GM19043 (cell line): Measurements from ENCODE around the gene FNDC8.
"Not testable (repeated sequence)": the region's sequence is repeated elsewhere in the genome, so short reads cannot be mapped to it uniquely, and the experiment has no call there.

ENCODE experiments used
- ATAC-seq: cut with Tn5 transposase; IDR thresholded peaks from one replicate; pipeline ENCODE4 v1.9.1; 2021; ENCODE audit warnings: low read depth; ENCODE audit not compliant: unreplicated experiment

FNDC8 gene

DNA sequence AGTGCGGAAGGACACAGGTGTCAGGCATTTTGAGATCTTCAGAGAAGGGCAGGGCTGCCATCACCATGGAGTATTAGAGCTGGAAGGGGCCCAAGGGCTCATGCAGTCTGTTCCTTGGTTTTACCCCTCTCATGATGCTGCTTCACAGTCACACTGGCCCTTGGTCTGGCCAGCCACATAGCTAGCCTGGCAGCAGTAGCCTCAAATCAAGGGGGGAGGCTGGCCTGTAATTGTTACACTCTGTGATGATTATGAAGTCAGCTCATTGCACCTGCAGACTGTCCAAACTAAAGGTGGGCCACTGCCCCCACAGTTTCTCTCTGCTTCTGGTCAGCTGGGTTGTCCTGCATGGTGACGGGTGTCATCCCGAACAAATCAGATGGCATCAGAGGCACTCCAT, at the start of gene FNDC8:
TSS of gene FNDC8 (plus strand) at position 301 of the 400 bp plus-strand sequence. CDS start at position 380, 79 bp downstream.
- ATAC-seq = no peak

DNA sequence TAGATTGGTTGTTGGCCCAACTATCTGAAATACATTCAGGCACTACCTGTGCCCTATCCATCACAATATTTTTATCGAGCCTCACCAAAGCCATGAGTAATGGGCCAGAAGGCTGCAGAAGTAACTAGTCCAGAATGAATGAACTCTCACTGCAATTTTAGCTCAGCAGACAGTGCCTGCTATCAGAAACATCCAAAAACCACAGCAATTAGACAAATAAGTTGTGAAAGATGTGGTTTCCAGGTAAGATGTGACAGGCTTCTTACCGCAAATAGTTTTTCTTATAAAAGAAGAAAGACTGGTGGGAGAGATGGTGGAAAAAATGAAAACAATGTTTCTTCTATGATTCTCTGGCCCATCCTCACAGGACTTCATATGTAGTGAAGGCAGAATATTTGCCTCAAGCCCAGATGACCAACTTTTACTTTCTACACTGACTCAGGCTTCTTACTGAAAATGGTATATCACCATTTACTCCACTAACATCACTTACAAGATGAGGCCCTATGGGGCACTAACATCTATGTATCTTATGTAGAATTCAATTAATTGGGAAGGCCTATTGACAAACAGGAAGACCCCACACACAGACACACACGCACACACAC, 48.1 kb upstream of the FNDC8 start:
- no peak for ATAC-seq

DNA sequence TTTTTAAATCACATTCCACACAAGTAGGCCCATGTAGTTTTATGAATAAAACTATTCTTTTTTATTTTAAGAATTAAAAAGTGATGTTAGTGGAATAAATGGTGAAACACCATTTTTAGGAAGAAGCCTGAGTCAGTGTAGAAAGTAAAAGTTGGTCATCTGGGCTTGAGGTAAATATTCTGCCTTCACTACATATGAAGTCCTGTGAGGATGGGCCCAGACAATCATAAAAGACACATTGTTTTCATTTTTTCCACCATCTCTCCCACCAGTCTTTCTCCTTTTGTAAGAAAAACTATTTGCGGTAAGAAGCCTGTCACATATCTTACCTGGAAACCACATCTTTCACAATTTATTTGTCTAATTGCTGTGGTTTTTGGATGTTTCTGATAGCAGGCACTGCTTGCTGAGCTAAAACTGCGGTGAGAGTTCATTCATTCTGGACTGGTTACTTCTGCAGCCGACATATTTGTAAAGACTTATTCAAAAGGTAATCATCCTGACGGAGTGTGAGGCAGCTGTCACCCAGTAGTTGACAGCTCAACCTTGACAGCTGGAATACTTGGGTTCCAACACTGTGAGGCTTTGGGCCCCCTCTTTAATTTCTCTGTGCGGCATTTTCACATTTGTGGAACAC, 47.3 kb upstream of the FNDC8 start:
- no peak for ATAC-seq

DNA sequence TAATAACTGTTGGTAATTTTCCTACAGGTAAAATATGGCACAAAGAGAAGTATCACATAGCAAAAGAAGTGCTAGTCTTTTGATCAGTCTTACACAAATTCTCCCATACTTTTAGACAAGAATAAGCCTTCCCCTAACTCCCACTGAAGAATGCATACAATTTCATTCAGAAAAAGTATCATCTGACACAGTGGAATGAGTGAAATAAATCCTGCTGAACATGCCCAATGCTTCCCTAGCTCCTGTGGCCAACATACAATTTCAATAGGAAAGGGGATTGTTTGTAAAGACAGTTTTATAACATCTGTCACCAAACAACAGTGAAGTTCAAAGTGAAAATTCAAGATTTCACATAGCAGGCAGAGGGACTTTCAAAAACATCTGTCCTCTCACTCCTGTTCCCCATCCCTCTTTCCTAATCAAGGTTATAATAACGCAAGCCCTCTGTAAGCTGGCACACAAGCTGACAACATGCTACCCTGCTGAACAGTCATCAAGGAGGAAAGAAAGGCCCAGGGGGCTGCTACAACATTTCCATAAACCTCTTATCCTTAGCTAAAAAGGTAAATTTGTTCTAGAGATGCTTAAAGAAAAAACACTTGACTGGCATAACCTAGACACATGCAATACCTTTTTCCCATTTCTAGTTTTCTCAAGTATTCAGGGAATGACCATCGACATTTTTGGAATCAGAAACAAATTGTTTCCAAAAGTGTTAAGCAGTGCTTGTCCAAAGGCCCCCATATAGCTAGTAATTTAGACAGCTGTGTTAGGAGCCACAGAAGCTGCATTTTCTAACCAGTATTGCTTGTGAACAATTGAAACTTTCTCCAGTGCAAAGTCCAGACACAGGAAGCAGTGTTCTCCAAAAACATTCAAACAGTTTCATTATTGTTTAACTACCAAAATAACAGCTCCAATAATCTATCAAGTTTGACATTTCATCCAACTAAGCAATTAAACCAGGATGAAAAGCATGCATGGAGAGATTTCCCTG, 46.4 kb upstream of the FNDC8 start:
- no peak for ATAC-seq

DNA sequence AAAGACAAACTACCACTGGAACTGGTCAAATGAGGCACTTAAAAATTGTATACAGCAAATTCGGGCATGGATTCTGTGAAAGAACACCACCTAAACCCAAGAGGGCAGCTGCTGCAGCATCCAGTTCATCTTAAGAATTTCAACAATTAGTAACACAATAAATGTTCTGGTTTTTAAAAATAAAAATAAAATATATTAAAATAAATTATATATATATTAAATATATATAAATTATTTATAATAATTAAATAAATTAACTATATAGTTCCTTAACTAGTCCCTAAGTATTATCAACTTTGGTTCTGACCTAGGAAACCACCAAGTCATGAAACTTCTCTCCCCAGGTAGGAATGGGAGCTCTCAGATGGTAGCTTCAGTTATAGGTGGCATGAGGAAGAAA, 44.5 kb upstream of the FNDC8 start:
- no peak for ATAC-seq

DNA sequence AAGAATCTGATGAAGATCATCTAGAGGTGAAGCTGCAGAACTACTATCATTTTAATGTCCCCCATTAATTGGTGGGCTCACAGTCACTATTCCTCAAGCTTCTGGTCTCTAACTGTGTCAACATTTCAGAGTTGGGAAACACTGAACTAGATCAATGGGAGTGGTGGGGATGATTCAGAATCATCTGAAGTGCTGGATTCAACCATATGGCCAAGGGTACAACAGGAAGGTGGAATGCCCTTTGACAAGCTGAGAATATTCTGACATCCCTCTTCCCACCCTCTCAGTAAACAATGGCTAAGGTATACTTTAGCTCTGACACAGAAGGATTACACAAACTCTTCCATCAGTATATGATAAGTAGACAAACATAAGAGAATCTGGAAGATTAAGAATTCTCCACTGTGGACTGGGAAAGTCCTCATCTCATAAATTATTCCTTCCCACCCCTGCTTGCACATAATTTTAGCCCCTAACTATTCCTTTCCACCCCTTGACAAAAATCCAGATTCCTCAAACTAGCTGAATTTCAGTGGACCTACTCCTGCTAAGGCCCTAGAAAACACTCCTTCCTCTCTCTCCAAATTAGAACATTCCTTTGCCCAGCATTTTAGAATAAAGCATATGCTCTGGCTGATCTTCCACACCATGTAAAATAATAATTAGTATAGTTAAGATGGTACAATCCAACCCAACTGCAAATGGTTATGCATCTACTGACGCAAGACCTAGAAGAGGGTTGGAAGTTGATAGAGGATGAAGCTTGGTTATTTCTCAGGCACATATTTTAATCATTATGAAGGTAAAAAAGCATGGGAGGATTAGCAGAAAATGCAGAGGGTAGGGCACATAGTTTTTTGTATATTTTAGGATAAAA, 41.6 kb upstream of the FNDC8 start:
- no peak for ATAC-seq

DNA sequence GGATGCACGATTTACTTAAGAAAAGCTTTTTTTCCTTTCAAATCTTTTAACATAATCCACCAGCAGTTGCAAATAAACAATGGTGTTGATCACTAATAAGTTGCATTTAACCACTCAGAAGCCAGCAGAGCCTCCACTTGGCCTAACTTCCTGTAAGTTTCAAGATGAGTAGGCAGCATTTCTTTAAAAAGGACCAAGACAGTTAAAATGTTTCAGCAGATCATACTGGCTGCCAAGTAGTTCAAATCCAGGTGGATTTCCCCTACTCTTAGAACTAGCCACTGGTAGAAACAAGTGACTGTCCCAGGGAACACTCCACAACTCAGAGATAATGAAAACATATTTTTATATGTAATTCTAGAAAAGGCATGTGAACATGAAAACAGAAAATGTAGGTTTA, 40.9 kb upstream of the FNDC8 start:
- ATAC-seq = no peak

DNA sequence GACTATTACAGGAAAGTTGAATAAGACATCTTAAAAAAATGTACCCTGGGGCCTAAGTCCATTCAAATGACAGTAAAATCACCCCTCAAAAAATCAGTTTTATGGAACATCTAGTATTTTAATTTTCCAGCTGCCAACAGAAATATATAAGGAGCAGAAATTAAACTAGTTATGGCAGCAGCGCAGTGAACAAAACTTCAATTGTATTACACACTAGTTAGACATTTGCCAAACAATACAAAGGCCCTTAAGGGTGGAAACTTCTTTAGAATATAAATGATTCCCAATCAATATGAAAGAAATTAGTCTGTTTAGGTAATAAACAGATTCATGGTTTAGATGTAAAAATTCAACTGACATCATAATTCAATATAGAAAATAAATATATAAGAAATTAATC, 39.8 kb upstream of the FNDC8 start:
- ATAC-seq = no peak

DNA sequence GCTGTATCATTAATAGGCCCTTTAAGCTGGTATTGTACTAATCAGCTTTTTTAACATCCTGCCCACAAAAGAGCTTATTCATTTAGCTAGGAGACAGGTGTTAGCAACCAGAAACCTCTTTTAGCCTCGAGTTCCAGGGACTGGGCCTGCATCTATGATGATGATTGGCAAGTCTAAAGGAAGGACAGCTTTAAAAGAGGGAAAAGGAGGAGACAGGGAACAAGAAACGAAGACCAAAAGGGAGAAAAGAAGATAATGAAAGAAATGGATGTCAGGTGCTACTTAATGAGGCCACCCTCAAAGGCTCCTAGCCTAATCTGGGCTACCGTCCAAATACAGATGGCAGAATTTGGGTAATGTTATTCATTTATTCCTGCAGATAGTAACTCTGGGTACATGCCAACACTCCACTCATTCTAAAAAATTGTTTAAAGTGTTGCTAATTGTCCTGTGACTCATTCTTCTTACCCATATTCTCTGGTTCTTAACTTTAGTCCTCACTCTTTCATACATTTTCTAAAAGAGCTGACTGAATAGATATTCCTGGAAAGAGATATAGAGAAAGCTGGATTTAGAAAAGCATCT, 39.2 kb upstream of the FNDC8 start:
- ATAC-seq = no peak

DNA sequence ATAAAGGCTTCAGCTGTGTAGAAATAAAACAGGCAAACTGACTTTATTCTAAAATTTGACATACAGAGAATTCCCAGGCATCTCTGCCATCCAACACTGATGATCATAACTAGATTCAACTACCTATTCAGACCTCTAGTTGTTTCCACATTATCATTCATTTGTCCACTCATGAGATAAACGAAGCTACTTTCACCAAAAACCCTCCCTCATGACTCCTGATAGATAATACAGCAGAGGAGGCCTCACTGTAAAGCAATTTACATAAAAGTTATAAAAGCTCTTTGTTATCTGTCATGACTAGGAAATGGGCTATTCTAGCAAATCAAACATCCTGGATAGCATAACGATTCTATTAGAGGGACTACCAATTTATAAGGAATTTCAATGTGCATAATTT, 38.3 kb upstream of the FNDC8 start:
- ATAC-seq = no peak

DNA sequence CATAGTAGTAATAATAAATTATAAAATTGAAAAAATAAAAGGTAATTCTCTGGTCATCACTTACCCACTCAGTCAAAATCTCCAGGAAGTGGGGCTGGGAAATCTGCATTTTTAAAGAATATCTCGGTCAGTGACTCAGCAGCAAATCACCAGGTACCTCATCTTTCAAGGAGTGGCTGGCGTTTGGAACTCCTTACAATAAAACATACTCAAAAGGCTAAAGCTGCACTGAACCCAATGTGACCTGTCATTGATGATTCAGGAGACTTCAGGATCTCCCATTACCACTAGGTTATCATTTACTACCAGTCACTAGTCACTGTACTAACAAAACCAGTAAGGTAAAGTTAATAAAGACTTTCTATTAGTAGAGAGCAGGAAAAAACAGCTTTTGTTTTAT, 36.4 kb upstream of the FNDC8 start:
- no peak for ATAC-seq

DNA sequence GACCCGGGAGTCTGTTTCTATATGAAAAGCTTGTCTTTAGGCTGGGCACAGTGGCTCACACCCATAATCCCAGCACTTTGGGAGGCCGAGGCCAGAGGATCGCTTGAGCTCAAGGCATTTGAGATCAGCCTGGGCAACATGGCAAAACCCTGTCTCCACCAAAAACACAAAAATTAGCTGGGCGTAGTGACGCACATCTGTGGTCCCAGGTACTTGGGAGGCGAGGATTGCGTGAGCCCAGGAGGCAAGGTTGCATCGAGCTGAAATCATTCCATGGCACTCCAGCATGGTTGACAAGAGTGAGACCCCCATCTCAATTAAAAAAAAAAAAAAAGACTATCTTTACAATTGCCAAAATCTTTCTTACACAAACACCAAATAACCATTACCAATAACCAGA, 35.3 kb upstream of the FNDC8 start:
- ATAC-seq = no peak

DNA sequence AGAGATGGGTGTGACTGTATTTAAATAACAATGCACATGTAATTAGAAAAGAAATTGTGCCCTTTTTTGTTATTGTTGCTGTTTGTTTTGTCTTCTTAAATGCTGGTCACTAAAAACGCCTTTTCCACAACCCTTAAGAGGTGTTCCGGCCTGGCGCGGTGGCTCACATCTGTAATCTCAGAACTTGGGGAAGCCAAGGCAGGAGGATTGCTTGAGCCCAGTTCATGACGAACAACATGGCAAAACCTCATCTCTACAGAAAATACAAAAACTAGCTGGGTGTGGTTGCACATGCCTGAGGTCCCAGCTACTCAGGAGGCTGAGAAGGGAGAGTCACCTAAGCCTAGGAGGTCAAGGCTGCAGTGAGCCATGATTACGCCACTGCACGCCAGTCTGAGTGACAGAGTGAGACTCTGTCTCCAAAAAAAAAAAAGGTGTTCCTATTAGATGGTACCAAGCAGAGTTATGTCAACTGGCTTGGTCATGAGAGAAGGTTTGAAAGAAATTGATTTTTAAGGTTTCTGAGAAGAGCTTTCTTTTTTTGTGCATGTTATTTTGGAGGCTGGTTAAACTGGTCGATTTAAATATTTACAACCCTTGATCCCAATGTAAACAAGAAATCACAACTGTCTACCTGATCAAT, 34.4 kb upstream of the FNDC8 start:
- no peak for ATAC-seq

DNA sequence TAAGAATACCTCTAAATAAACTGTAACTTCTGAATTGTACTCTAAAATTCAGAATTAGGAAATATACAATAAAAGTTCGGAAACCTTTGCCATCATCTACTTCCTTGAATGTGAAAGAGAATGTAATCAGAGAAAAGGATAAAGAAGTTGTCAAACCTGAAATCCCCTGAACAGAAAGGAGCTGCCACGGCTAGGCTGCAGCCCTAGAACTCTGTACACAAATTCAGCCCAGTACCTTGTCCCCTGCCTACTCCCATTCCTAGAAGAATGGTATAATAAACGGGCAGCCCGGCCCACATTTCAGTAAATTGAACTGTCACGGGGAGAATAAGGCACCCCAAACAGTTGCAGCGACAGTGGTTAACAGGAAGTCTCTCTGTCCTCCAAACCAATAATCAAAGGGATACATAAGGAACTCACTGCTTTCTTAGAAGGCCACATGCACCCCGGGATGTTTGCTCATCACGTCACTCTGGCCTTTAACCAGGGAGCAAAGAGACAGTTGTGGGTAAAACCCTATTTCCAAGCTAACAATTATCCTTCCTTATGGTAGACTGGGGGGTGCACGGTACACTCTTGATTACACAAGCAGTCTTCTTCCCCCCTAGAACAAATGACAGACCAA, 33.6 kb upstream of the FNDC8 start:
- ATAC-seq = no peak

DNA sequence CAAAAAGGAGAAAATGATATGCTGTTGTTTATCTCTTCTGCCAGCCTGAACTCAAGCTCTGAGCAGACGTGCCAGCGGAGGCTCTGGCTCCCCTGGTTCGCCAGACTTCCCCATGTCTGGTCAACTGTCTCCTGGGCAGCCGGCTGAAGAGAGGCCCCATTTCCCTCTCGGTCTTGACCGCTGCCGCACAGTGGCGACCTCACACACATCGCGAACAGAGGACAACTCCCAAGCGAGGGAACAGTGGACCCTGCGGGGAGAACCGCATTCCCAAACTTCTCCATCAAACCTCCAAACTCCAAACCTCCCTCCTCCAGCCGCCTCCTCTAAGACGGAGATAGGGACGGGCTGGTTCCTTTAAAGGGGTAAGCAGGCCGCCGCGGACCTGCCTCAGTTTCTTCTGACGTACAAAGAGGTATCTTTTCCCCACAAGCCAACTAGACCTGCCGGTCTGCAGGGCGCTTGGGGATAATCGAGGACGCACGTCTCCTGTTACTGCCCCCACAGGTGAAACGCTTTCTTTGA, 33.0 kb upstream of the FNDC8 start:
- ATAC-seq = no peak

DNA sequence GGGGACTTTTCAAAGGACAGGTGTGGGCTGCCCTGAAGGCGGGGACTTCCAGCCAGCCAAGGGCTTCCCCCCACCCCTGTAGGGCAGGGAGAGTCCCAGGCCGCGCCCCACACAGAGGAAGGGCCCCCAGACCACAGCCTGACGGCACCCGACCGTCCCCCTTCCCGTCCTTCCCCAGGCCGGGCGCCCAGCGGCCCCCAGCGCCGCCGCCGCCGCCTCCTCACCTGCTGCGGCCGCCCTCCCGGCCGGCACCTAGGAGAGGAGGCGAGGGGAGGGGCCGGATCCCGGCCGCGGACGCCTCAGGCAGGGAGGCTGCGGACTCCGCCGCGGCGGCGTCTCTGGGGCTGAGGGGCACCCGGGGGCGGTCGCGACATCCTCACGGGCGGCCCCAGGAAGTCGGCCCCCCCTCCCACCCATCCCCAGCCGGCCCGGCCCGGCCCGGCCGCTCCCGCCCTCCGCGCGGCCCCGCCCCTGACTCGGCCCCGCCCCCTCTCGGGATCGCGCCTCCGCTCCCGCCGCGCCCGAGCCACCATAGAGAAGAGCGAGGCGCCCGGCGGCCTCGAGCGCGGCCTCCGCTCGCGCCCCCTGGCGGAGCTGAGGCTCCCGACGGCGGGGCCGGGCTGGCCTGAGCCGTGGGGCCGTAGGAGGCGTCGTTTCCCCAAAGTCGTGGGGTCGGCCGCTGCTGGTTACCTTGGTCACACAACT, 32.4 kb upstream of the FNDC8 start:
- peak; percentile 66 for ATAC-seq

DNA sequence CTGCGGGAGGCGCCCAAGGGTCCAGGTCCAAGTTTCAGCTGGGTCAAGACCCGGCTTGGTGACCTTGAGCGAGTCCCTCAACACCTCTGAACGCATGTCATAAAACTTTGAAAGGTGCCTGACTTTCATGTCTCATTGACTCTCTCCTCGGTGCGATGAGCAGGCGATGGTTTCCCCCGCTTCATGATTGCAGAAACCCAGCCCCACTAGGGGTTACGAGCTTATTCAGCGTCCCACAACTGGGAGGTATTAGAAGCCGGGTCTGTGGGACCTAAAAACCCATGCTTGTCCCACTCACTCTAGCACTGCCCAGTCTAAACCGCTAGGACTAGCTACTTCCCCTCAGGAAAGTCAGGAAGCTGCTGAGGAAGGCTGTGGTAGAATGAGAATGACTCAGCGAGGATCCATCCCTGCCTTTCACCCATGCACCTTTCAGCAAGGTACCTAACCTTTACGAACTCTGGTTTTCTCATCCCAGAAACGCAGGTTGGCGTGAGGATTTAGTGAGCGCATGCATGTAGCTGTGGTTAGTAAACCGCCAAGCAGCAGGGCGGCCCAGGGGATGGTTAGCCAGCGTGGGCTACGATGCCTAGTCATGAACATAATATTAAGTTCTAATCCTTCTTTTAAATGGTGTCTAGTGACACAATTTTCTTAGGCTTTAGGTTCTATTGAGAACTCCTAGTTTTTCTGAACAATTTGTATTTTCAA, 31.7 kb upstream of the FNDC8 start:
- ATAC-seq = peak; percentile 14

DNA sequence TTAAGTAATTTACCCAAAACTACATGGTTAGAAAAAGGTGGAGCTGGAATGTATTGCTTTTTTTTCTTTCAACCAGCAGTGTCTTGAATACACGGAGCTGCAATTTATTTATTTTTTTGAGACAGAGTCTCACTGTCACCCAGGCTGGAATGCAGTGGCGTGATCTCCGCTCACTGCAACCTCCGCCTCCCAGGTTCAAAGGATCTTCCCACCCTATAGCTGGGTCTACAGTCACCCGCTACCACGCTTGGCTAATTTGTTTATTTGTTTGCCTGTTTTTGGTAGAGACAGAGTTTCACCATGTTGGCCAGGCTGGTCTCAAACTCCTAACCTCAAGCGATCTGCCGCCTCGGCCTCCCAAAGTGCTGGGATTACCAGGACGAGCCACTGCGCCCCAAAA, 30.7 kb upstream of the FNDC8 start:
- not testable (repeated sequence) for ATAC-seq
